GM12875 (cell line): ENCODE measurements around the gene FAM107B.
A peak's percentile ranks its signal among the peaks of the same experiment; 100 is the strongest.

Experiments used
- H3K4me3 ChIP-seq: one replicate; pipeline ENCODE4 v1.5.1; 2011; ENCODE audit warnings: low read depth, low read length, control low read depth
- TF ChIP-seq, protein P1 (sequence below): IDR thresholded peaks from 2 replicates; pipeline ENCODE4 v1.5.1; 2011; ENCODE audit warnings: low read depth, mild to moderate bottlenecking, control low read depth, inconsistent platforms, low read length, moderate library complexity, borderline replicate concordance; ENCODE audit not compliant: insufficient read depth

The FAM107B gene

DNA sequence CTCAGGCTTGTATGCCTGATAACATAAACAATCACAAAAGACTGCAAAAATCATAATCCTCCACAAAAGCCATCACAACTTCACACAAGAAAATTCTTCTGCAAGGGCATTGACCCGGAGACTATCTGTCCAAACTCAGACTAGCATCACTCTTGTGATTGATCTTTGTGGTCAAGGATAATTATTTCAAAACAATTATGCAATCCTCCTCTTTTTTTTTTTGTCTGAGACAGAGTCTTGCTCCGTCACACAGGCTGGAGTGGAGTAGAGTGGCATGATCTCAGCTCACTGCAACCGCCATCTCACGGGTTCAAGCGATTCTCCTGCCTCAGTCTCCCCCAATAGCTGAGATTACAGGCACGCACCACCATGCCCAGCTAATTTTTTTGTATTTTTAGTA, 41.0 kb upstream of the FAM107B start:
- TF ChIP-seq, protein P1, sequence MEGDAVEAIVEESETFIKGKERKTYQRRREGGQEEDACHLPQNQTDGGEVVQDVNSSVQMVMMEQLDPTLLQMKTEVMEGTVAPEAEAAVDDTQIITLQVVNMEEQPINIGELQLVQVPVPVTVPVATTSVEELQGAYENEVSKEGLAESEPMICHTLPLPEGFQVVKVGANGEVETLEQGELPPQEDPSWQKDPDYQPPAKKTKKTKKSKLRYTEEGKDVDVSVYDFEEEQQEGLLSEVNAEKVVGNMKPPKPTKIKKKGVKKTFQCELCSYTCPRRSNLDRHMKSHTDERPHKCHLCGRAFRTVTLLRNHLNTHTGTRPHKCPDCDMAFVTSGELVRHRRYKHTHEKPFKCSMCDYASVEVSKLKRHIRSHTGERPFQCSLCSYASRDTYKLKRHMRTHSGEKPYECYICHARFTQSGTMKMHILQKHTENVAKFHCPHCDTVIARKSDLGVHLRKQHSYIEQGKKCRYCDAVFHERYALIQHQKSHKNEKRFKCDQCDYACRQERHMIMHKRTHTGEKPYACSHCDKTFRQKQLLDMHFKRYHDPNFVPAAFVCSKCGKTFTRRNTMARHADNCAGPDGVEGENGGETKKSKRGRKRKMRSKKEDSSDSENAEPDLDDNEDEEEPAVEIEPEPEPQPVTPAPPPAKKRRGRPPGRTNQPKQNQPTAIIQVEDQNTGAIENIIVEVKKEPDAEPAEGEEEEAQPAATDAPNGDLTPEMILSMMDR: no peak
- H3K4me3 ChIP-seq: no peak overlapping the region

DNA sequence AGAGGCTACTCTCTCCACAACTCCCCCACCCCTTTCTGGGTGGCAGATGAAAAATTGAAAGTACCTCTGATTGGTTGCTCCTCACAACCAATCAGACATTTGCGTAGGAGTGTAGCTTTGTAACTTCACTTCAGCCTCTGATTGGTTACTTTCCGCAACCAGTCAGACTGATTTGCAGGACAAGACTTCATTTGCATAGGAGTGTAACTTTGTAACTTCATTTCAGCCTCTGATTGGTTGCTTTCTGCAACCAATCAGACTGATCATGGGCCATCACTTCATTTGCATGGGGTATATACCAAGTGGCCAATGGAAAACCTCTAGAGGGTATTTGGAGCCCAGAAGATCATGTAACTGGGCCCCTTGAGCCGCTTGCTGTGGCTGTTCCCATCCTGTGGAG, 37.6 kb upstream of the FAM107B start:
- H3K4me3 ChIP-seq: no peak overlapping the region
- TF ChIP-seq, protein P1: no peak

- H3K4me3 ChIP-seq: no peak overlapping the region
- TF ChIP-seq, protein P1: no peak
Measured at GRCh38 chr10:14810969-14811953, 36.6 kb upstream of the FAM107B start.

DNA sequence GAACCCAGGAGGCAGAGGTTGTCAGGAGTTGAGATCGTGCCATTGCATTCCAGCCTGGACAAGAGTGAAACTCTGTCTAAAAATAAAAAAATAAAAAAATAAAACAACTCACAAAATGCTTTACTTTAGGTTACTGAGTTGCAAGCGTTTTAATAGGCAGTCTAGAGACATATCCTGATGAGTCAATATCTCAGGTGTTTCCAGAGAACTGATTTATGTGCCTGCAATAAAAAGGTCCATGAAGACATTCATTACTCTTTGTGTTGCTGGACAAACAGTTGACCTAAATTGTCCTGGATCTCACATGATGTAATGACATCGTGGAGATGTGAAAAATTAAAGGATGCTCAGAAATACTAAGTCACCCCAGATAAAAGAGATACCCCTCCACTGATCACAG, 31.6 kb upstream of the FAM107B start:
- no peak overlapping the region for H3K4me3 ChIP-seq
- TF ChIP-seq, protein P1: no peak

DNA sequence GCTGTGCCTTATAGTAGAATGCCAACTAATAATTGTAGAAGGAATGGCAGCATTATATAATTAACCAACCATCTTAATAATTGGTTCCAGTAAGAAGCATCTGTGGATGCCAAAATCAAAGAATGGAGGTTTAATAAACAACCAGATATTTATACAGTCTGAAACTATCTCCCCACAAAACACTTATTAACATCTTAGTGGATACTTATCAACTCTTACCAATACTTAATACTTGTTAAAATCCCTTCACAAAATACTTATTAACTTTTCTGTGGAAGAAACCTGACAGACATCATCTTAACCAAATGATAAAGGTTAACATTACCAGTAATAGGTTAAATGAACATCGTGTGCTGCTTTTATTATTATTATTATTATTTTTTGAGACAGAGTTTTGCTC, 29.1 kb upstream of the FAM107B start:
- TF ChIP-seq, protein P1: no peak
- no peak overlapping the region for H3K4me3 ChIP-seq

GRCh38 chr10:14801723-14802122, 27.0 kb upstream of the FAM107B start:
- TF ChIP-seq, protein P1: 0 out of 2 replicates have a peak, but pooled peaks have one; percentile 4

GRCh38 chr10:14800397-14800796, 25.7 kb upstream of the FAM107B start:
- no peak overlapping the region for H3K4me3 ChIP-seq
- TF ChIP-seq, protein P1: no peak

More at GRCh38 chr10:14801723-14802122, 27.0 kb upstream of the FAM107B start:
- no peak overlapping the region for H3K4me3 ChIP-seq
